Brain microvascular endothelial cell (primary cell): ENCODE data around the gene RUFY1.
"Not testable (repeated sequence)": the region's sequence is repeated elsewhere in the genome, so short reads cannot be mapped to it uniquely, and the experiment has no call there.

Experiments used
- DNase-seq: peaks from one replicate; pipeline ENCODE4 v3.0.0-alpha.2; 2020
- H3K27ac ChIP-seq: fragments of 250-450 bp; sonication (Bioruptor Pico); 2 replicates; pipeline ENCODE4 v1.5.1; 2020; ENCODE audit warnings: mild to moderate bottlenecking, moderate library complexity
- H3K27me3 ChIP-seq: fragments of 250-450 bp; sonication (Bioruptor Pico); replicated peaks from 2 replicates; pipeline ENCODE4 v1.5.1; 2020; ENCODE audit warnings: mild to moderate bottlenecking
- H3K36me3 ChIP-seq: fragments of 250-450 bp; sonication (Bioruptor Pico); replicated peaks from 2 replicates; pipeline ENCODE4 v1.5.1; 2020; ENCODE audit warnings: mild to moderate bottlenecking
- H3K4me3 ChIP-seq: 2 replicates; pipeline ENCODE4 v1.5.1; 2011; ENCODE audit warnings: low read depth, mild to moderate bottlenecking, control low read depth, low read length, moderate library complexity
- CTCF ChIP-seq: IDR thresholded peaks from 2 replicates; pipeline ENCODE4 v1.5.1; 2011; ENCODE audit warnings: low read depth, mild to moderate bottlenecking, moderate library complexity, low read length, control low read depth, inconsistent platforms; ENCODE audit errors: missing control alignments
- in situ Hi-C: cut with HindIII; loops from 2 replicates; pipeline ENCODE4 v1.10.0; 2017; ENCODE audit warnings: low sequenced_read_pairs, low pct_ligation_motif_present

Gene RUFY1

GRCh38 chr5:179509239-179509638 lies 41.1 kb upstream of the RUFY1 start:
- no peak for TF ChIP-seq CTCF
- H3K27me3 ChIP-seq = no peaks in the 10 kb centered on the region
- in situ Hi-C loops = no loop called here
- no peak overlapping the region for H3K4me3 ChIP-seq
- no peaks in the 10 kb centered on the region for H3K36me3 ChIP-seq
- DNase-seq = no peak
- H3K27ac ChIP-seq = no peak overlapping the region

- Histone ChIP-seq H3K36me3 (no peaks in the 10 kb centered on the region), H3K4me3 (no peak overlapping the region), H3K27me3 (no peaks in the 10 kb centered on the region), H3K27ac (no peak overlapping the region)
- TF ChIP-seq CTCF = no peak
- in situ Hi-C loops = no loop called here
- no peak for DNase-seq
Observed at GRCh38 chr5:179509845-179510244, 40.5 kb upstream of the RUFY1 start.

- Histone ChIP-seq H3K27me3 (no peaks in the 10 kb centered on the region), H3K36me3 (no peaks in the 10 kb centered on the region), H3K4me3 (no peak overlapping the region), H3K27ac (no peak overlapping the region)
- in situ Hi-C loops = no loop called here
- no peak for DNase-seq
- no peak for TF ChIP-seq CTCF
Observed at GRCh38 chr5:179512452-179513000, 37.8 kb upstream of the RUFY1 start.

GRCh38 chr5:179515501-179515900 lies 34.9 kb upstream of the RUFY1 start:
- H3K27ac ChIP-seq, H3K27me3 ChIP-seq, H3K4me3 ChIP-seq, in situ Hi-C loops, DNase-seq, H3K36me3 ChIP-seq: not testable (repeated sequence)

GRCh38 chr5:179516221-179516620 lies 34.1 kb upstream of the RUFY1 start:
- DNase-seq = no peak
- Histone ChIP-seq H3K27ac (no peak overlapping the region), H3K4me3 (no peak overlapping the region), H3K36me3 (no peaks in the 10 kb centered on the region), H3K27me3 (no peaks in the 10 kb centered on the region)
- in situ Hi-C loops = no loop called here
- TF ChIP-seq CTCF = no peak

GRCh38 chr5:179517746-179518145 lies 32.6 kb upstream of the RUFY1 start:
- H3K36me3 ChIP-seq, in situ Hi-C loops, H3K27ac ChIP-seq, H3K27me3 ChIP-seq, H3K4me3 ChIP-seq, DNase-seq: not testable (repeated sequence)

GRCh38 chr5:179518369-179518768 lies 32.0 kb upstream of the RUFY1 start:
- H3K36me3 ChIP-seq, H3K27me3 ChIP-seq, H3K4me3 ChIP-seq, in situ Hi-C loops, H3K27ac ChIP-seq, DNase-seq: not testable (repeated sequence)

GRCh38 chr5:179519416-179520070 lies 30.8 kb upstream of the RUFY1 start:
- H3K27ac ChIP-seq, in situ Hi-C loops, DNase-seq, H3K4me3 ChIP-seq, H3K27me3 ChIP-seq, H3K36me3 ChIP-seq: not testable (repeated sequence)

GRCh38 chr5:179522107-179522506 lies 28.2 kb upstream of the RUFY1 start:
- H3K36me3 ChIP-seq, H3K27ac ChIP-seq, in situ Hi-C loops, H3K4me3 ChIP-seq, H3K27me3 ChIP-seq, DNase-seq: not testable (repeated sequence)
